SK-N-SH (cell line): Measurements from ENCODE around the gene ZNF296. TPM values are rescaled to one million over a fixed set of nuclear protein-coding genes. Genes with fewer than 3 reads are reported as not detected.

Source experiments
- CTCF ChIA-PET: fragments of 300-600, 350-600 bp; formaldehyde crosslinking; extraction: SDS; loops from one replicate; lab custom pipeline; 2021; lab: Yijun Ruan, JAX
- POLR2A ChIA-PET: fragments of 350-600 bp; sonication (Branson Sonifier 250); formaldehyde crosslinking; extraction: SDS; loops from one replicate; lab custom pipeline; 2020; ENCODE audit warnings: antibody characterized with exemption, inconsistent platforms; lab: Yijun Ruan, JAX
- DNase-seq: peaks from one replicate; pipeline ENCODE4 v3.0.0; 2012
- H2AFZ ChIP-seq: fragments of 200-600 bp; sonication (generic); 2 replicates; pipeline ENCODE4 v1.8.1; 2016; ENCODE audit warnings: antibody characterized with exemption, mild to moderate bottlenecking, low read depth
- H3F3A ChIP-seq: fragments of 200-600 bp; sonication (generic); replicated peaks from 2 replicates; pipeline ENCODE3; 2016; ENCODE audit warnings: antibody characterized with exemption, mild to moderate bottlenecking; ENCODE audit not compliant: insufficient read depth
- H3K27ac ChIP-seq, 2 experiments: fragments of 200-500 bp in 1 of 2; fragments of 200-600 bp in 1 of 2; sonication (Bioruptor generic) in 1 of 2; sonication (generic), shearing (Covaris generic) in 1 of 2; 2 replicates each; pipeline versions ENCODE4 v1.5.1 to v1.6.1; 2014 to 2016; ENCODE audit warnings: low read depth in 2 of 2, inconsistent platforms in 1 of 2, low read length in 1 of 2, mild to moderate bottlenecking in 1 of 2, mixed read lengths in 1 of 2
- H3K27me3 ChIP-seq: fragments of 200-600 bp; sonication (generic), shearing (Covaris generic); 2 replicates; pipeline ENCODE4 v1.6.1; 2016; ENCODE audit warnings: mixed run types; ENCODE audit not compliant: insufficient read depth
- H3K36me3 ChIP-seq, 2 experiments: fragments of 200-500 bp in 1 of 2; fragments of 200-600 bp in 1 of 2; sonication (Bioruptor generic) in 1 of 2; sonication (generic) in 1 of 2; replicated peaks in 1 of 2; 2 replicates each; pipeline versions ENCODE3 to v1.5.1; 2014 to 2016; ENCODE audit warnings: low read length in 1 of 2, mild to moderate bottlenecking in 1 of 2; ENCODE audit not compliant: insufficient read depth in 2 of 2, control insufficient read depth in 1 of 2
- H3K4me1 ChIP-seq, 2 experiments: fragments of 200-500 bp in 1 of 2; fragments of 200-600 bp in 1 of 2; sonication (Bioruptor generic) in 1 of 2; sonication (generic), shearing (Covaris generic) in 1 of 2; 2 replicates each; pipeline versions ENCODE4 v1.5.1 to v1.6.1; 2014 to 2016; ENCODE audit warnings: low read depth in 1 of 2, low read length in 1 of 2, mixed run types in 1 of 2; ENCODE audit not compliant: insufficient read depth in 2 of 2, control insufficient read depth in 1 of 2
- H3K4me2 ChIP-seq: fragments of 200-600 bp; sonication (generic), shearing (Covaris generic); 2 replicates; pipeline ENCODE4 v1.6.1; 2017; ENCODE audit warnings: mixed run types
- H3K4me3 ChIP-seq, 2 experiments: fragments of 200-500 bp in 1 of 2; fragments of 200-600 bp in 1 of 2; sonication (Bioruptor generic) in 1 of 2; sonication (generic), shearing (Covaris generic) in 1 of 2; 2 replicates each; pipeline versions ENCODE4 v1.5.1 to v1.8.1; 2014 to 2016; ENCODE audit warnings: low read depth in 2 of 2, inconsistent platforms in 1 of 2, low read length in 1 of 2, mild to moderate bottlenecking in 1 of 2, mixed read lengths in 1 of 2, moderate library complexity in 1 of 2
- H3K79me2 ChIP-seq: fragments of 200-600 bp; sonication (generic); 2 replicates; pipeline ENCODE4 v1.8.1; 2017; ENCODE audit warnings: mild to moderate bottlenecking; ENCODE audit not compliant: insufficient read depth
- H3K9ac ChIP-seq: fragments of 200-600 bp; sonication (generic); 2 replicates; pipeline ENCODE4 v1.6.1; 2017; ENCODE audit warnings: mixed run types
- H3K9me2 ChIP-seq: fragments of 200-600 bp; sonication (generic); 2 replicates; pipeline ENCODE4 v1.6.1; 2017; ENCODE audit warnings: mixed run types
- H3K9me3 ChIP-seq: fragments of 200-600 bp; sonication (generic); 2 replicates; pipeline ENCODE4 v1.6.1; 2017; ENCODE audit warnings: mixed run types, mild to moderate bottlenecking, moderate library complexity
- H4K20me1 ChIP-seq: fragments of 200-600 bp; sonication (generic); 2 replicates; pipeline ENCODE4 v1.6.1; 2017; ENCODE audit warnings: mild to moderate bottlenecking, mixed run types; ENCODE audit not compliant: insufficient read depth
- CHD2 ChIP-seq: fragments of 150-350 bp; IDR thresholded peaks from 2 replicates; pipeline ENCODE4 v1.6.1; 2018; ENCODE audit warnings: low read length; ENCODE audit not compliant: partially characterized antibody
- EP300 ChIP-seq, 2 experiments: IDR thresholded peaks; 2 replicates each; pipeline versions ENCODE4 v1.4.0 to v1.6.1; 2012; ENCODE audit warnings: borderline replicate concordance in 1 of 2, low read depth in 1 of 2, low read length in 1 of 2
- EZH2phosphoT487 ChIP-seq: fragments of 200-600 bp; sonication (generic); IDR thresholded peaks from 2 replicates; pipeline ENCODE4 v1.6.1; 2017; ENCODE audit warnings: low read depth, mixed run types, mild to moderate bottlenecking, antibody characterized with exemption, moderate library complexity, borderline replicate concordance
- FOXJ3 ChIP-seq: sonication (generic); formaldehyde crosslinking; IDR thresholded peaks from 2 replicates; pipeline ENCODE4 v1.5.1; 2020; ENCODE audit warnings: mild to moderate bottlenecking, missing genetic modification reagents
- GABPA ChIP-seq: IDR thresholded peaks from 2 replicates; pipeline ENCODE4 v1.4.0; 2012; ENCODE audit warnings: low read depth, mild to moderate bottlenecking
- NRF1 ChIP-seq: IDR thresholded peaks from 2 replicates; pipeline ENCODE4 v1.6.1; 2012; ENCODE audit warnings: low read depth, mild to moderate bottlenecking, low read length
- RAD21 ChIP-seq: IDR thresholded peaks from 2 replicates; pipeline ENCODE4 v1.6.1; 2012; ENCODE audit warnings: mild to moderate bottlenecking, low read length
- SIN3A ChIP-seq: IDR thresholded peaks from 2 replicates; pipeline ENCODE4 v1.6.1; 2012; ENCODE audit warnings: low read depth, mild to moderate bottlenecking, low read length, moderate library complexity, borderline replicate concordance
- TAF1 ChIP-seq: IDR thresholded peaks from 2 replicates; pipeline ENCODE4 v1.6.1; 2012; ENCODE audit warnings: low read depth, mild to moderate bottlenecking, low read length, moderate library complexity, borderline replicate concordance
- WGBS: methylation state at CpG from one replicate; pipeline ENCODE4 v1.1.6; 2017; ENCODE audit warnings: low lambda C conversion rate; 5-methylcytosine and 5-hydroxymethylcytosine counted together
- polyA plus RNA-seq, 3 experiments: library from polyadenylated mRNA; depleted of rRNA; stranded (reverse); fragments of >200 nt; gene quantifications; 2 replicates each; pipeline ENCODE4 v1.2.3, GENCODE V29; 2012
- TF ChIP-seq, protein P1 (sequence below): IDR thresholded peaks from 2 replicates; pipeline ENCODE4 v1.4.0; 2012; ENCODE audit warnings: low read depth, borderline replicate concordance
- TF ChIP-seq, protein P2 (sequence below): IDR thresholded peaks from 2 replicates; pipeline ENCODE4 v1.4.0; 2012; ENCODE audit warnings: low read depth, borderline replicate concordance

ZNF296 gene
- polyA plus RNA-seq, 1 of the 3 experiments (the other 2 are of a cell fraction), result 0.21 TPM

DNA sequence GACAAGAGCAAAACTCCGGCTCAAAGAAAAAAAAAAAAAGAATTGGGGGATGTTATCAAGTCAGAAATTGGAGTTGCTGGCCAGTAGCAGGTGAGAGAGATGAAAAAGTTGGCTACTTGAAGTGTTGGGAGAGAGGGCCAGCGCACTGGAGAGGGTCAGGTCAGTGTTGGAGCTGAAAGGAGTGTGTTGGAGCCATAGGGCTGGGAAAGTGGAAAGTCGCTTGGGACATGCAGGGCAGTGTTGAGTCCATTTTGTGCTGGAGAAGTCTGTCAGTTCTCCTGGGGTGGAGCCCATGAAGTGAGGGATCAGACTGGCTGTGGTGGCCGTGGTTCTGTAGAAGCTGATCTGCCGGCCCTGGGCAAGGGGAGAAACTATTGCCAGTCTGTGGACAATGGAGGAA, 18.4 kb upstream of the ZNF296 start:
- peak overlapping the region; percentile 98 for H3K4me2 ChIP-seq
- POLR2A ChIA-PET, result no interaction called here
- peak overlapping the region; percentile 99; the same call in 1 of the 2 replicates for H3K9ac ChIP-seq
- H3F3A ChIP-seq, result peaks cover 23% of the 10 kb centered on the region
- no peak overlapping the region for H3K27ac ChIP-seq
- H3K4me1 ChIP-seq, result peaks cover 33 to 34% of the 10 kb centered on the region in 2 experiments; a peak in 3 of 4 replicates
- no peak for DNase-seq
- H3K4me3 ChIP-seq, result peak overlapping the region in 1 of 2 experiments; percentile 98; a peak in 2 of 4 replicates
- H3K9me2 ChIP-seq, result no peaks in the 10 kb centered on the region
- H3K27me3 ChIP-seq, result no peaks in the 10 kb centered on the region
- peaks cover 55% of the 10 kb centered on the region for H4K20me1 ChIP-seq
- TF ChIP-seq TAF1, result no peak
- WGBS, result 78% methylated on average over 5 of the region's 5 CpGs
- CTCF ChIA-PET, result no interaction called here
- no peaks in the 10 kb centered on the region for H3K9me3 ChIP-seq
- H3K36me3 ChIP-seq, result peaks cover 2 to 9% of the 10 kb centered on the region in 2 experiments
- H3K79me2 ChIP-seq, result peaks cover 70% of the 10 kb centered on the region
- H2AFZ ChIP-seq, result no peak overlapping the region

DNA sequence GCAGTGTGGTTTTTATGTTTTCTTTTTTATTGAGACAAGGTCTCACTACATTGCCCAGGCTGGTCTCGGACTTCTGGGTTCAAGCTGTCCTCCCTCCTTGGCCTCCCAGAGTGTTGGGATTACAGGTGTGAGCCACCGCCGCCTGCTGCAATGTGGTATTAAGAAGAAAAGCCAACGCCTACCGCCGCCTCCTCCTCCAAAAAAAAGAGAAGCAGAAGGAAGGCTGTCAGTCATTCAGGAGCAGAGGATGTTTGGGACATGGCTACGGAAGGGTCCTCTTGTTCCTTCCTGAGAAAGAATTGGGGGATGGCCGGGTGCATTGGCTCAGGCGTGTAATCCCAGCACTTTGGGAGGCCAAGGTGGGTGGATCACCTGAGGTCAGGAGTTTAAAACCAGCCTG, 17.9 kb upstream of the ZNF296 start:
- DNase-seq, result no peak
- Histone ChIP-seq H3F3A (peaks cover 26% of the 10 kb centered on the region), H3K4me1 (peaks cover 28 to 34% of the 10 kb centered on the region in 2 experiments; a peak in 3 of 4 replicates), H3K9ac (peak overlapping the region; percentile 99; the same call in 1 of the 2 replicates), H3K27ac (no peak overlapping the region), H3K9me3 (no peaks in the 10 kb centered on the region), H2AFZ (no peak overlapping the region), H3K4me2 (peak overlapping the region; percentile 98), H3K36me3 (peaks cover 2 to 9% of the 10 kb centered on the region in 2 experiments), H4K20me1 (peaks cover 49% of the 10 kb centered on the region), H3K4me3 (peak overlapping the region; percentile 78 to 98), H3K9me2 (no peaks in the 10 kb centered on the region), H3K27me3 (no peaks in the 10 kb centered on the region), H3K79me2 (peaks cover 68% of the 10 kb centered on the region)
- no peak for TF ChIP-seq NRF1
- no peak for TF ChIP-seq SIN3A
- no peak for TF ChIP-seq EZH2phosphoT487
- TF ChIP-seq FOXJ3 (CRISPR knock-in tag), result no peak
- TF ChIP-seq, protein P1, sequence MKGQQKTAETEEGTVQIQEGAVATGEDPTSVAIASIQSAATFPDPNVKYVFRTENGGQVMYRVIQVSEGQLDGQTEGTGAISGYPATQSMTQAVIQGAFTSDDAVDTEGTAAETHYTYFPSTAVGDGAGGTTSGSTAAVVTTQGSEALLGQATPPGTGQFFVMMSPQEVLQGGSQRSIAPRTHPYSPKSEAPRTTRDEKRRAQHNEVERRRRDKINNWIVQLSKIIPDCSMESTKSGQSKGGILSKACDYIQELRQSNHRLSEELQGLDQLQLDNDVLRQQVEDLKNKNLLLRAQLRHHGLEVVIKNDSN, result no peak
- TF ChIP-seq CHD2, result no peak
- TF ChIP-seq RAD21, result no peak
- no peak for TF ChIP-seq GABPA
- TF ChIP-seq EP300 (IDR thresholded peaks at IDR 0.05; ENCODE audit: borderline replicate concordance in 1 of 2, low read depth in 1 of 2, low read length in 1 of 2), result no peak
- TF ChIP-seq, protein P2, sequence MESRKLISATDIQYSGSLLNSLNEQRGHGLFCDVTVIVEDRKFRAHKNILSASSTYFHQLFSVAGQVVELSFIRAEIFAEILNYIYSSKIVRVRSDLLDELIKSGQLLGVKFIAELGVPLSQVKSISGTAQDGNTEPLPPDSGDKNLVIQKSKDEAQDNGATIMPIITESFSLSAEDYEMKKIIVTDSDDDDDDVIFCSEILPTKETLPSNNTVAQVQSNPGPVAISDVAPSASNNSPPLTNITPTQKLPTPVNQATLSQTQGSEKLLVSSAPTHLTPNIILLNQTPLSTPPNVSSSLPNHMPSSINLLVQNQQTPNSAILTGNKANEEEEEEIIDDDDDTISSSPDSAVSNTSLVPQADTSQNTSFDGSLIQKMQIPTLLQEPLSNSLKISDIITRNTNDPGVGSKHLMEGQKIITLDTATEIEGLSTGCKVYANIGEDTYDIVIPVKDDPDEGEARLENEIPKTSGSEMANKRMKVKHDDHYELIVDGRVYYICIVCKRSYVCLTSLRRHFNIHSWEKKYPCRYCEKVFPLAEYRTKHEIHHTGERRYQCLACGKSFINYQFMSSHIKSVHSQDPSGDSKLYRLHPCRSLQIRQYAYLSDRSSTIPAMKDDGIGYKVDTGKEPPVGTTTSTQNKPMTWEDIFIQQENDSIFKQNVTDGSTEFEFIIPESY, result no peak
- ChIA-PET CTCF (no interaction called here), POLR2A (no interaction called here)
- 92% methylated on average over 9 of the region's 9 CpGs for WGBS
